IPS-20b (cell line): ENCODE data around the gene NEB.

Source experiments
- H3K27ac ChIP-seq: one replicate; pipeline ENCODE4 v1.5.1; 2013; ENCODE audit warnings: low read length
- H3K27me3 ChIP-seq: 2 replicates; pipeline ENCODE4 v1.6.1; 2013; ENCODE audit warnings: mild to moderate bottlenecking, low read length, inconsistent platforms; ENCODE audit not compliant: insufficient read depth
- H3K36me3 ChIP-seq: 2 replicates; pipeline ENCODE4 v1.6.1; 2013; ENCODE audit warnings: low read depth, mild to moderate bottlenecking, inconsistent platforms, low read length, moderate library complexity; ENCODE audit not compliant: insufficient read depth
- H3K4me1 ChIP-seq: 2 replicates; pipeline ENCODE4 v1.6.1; 2013; ENCODE audit warnings: mild to moderate bottlenecking, control low read depth, inconsistent platforms, low read length, moderate library complexity; ENCODE audit not compliant: insufficient read depth
- H3K4me3 ChIP-seq: 2 replicates; pipeline ENCODE4 v1.5.1; 2013; ENCODE audit warnings: mild to moderate bottlenecking, low read length, inconsistent platforms
- H3K9ac ChIP-seq: 2 replicates; pipeline ENCODE4 v1.6.1; 2013; ENCODE audit warnings: low read depth, mild to moderate bottlenecking, inconsistent platforms, low read length, moderate library complexity
- H3K9me3 ChIP-seq: 2 replicates; pipeline ENCODE4 v1.6.1; 2013; ENCODE audit warnings: mild to moderate bottlenecking, low read depth, low read length, inconsistent platforms; ENCODE audit not compliant: insufficient read depth

NEB gene

DNA sequence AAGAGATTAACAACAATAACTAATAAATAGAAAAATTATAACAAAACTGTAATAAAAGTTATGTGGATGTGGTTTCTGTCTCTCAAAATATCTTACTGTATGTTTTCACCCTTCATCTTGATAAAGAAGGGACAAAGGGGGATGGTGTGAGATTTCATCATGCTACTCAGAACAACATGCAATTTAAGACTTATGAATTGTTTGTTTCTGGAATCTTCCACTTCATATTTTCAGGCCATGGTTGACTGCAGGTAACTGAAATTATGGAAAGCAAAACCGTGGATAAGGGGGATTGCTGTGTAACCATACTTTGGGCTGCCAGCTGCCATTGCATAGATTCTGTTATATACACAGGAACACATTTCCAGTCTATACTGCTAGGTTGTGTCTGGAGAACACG, 45.6 kb downstream of the NEB start:
- H3K9me3 ChIP-seq = no peaks in the 10 kb centered on the region
- no peak overlapping the region for H3K9ac ChIP-seq
- H3K27me3 ChIP-seq = no peaks in the 10 kb centered on the region
- H3K4me3 ChIP-seq = no peak overlapping the region
- H3K4me1 ChIP-seq = no peaks in the 10 kb centered on the region
- H3K36me3 ChIP-seq = no peaks in the 10 kb centered on the region
- H3K27ac ChIP-seq = no peak overlapping the region

DNA sequence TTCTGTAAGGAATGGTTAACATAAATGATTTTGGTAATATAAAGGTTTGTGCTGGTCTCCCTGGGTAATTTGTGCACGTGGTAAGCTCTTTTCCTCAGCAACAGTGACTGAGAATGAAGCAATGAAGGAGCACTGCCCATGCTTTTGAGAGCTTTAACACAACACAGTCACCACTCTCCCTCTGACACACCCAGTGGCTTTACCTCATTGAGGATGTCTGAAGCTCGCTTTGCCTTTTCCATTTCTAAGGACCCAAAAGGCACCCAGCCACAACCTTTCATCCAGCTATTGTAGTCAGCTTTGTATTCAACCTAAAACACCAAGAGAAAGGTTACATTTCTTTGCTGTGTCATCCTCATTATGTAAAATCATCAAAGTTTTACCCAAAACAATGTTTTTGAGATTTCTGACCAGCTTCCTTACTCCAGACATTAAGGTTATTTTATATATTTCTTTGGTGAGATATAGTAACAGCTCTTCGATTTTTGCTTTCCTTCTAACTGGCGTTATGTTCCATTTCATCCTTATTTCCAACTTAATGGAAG, 51.7 kb downstream of the NEB start:
- Histone ChIP-seq H3K27ac (no peak overlapping the region), H3K4me3 (no peak overlapping the region), H3K9ac (no peak overlapping the region), H3K9me3 (no peaks in the 10 kb centered on the region), H3K4me1 (no peaks in the 10 kb centered on the region), H3K27me3 (no peaks in the 10 kb centered on the region), H3K36me3 (no peaks in the 10 kb centered on the region)

- Histone ChIP-seq H3K27ac (no peak overlapping the region), H3K9me3 (no peaks in the 10 kb centered on the region), H3K4me1 (no peaks in the 10 kb centered on the region), H3K4me3 (no peak overlapping the region), H3K9ac (no peak overlapping the region), H3K27me3 (no peaks in the 10 kb centered on the region), H3K36me3 (no peaks in the 10 kb centered on the region)
These were observed 53.2 kb downstream of the NEB start for GRCh38 chr2:151681051-151681450.

DNA sequence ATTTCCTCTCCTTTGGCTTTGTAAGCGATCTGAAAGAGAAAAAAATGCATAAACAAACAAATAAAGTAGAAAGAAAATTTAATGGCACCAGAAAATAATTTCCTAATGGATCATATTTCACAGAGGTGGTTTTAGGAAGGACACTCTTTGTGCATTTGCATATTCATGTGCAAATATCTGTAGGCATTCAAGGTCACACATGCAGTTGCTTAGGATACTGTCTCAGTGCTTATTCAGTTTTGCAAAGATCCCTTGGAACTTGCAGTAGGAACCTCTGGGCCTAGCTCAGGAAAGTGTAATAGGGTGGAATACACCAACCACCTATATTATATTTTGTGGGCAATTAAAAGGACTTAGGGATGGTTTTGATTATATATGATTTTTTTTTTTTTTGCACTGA, 54.3 kb downstream of the NEB start:
- Histone ChIP-seq H3K27ac (no peak overlapping the region), H3K9ac (no peak overlapping the region), H3K27me3 (no peaks in the 10 kb centered on the region), H3K9me3 (no peaks in the 10 kb centered on the region), H3K36me3 (no peaks in the 10 kb centered on the region), H3K4me1 (no peaks in the 10 kb centered on the region), H3K4me3 (no peak overlapping the region)

DNA sequence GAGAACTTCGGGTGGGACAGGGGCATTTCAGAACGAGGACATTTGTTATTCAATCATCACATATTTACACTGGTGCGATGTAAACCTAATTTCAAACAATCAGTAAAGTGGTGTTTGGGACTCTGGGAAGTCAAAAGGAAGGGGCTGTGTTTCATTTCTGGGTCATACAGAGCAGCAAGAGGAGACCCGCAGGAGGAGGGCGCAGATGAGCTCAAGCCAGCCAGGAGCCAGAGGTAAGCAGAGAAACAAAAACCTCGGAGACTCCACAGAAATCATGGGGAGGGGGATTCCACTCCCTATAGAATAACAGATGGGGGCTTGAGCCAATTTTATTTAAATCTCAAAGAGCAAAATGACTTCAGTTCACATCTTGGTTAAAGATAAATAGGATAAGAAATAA, 55.4 kb downstream of the NEB start:
- no peak overlapping the region for H3K4me3 ChIP-seq

DNA sequence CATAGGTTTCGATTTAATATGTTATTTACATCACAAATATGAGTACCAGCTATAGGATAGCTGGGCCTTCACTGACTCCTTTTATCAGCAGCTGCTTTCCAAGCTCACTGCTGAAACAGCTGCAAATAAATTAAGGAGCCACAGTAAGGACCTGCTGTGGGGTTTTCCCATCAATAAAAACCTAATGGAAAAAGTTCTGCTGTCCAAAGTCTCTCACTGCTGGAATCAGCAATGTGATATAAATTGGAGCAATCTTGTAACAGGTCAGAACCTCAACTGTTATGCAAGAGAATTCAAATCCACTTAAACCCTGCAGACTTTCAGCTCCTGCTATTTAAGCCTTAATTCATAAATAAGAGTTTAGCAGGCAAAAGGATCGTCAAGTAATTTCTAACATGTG, 61.3 kb downstream of the NEB start:
- H3K9ac ChIP-seq = no peak overlapping the region
- no peak overlapping the region for H3K4me3 ChIP-seq
- H3K27ac ChIP-seq = no peak overlapping the region
- no peaks in the 10 kb centered on the region for H3K9me3 ChIP-seq
- peaks cover 23% of the 10 kb centered on the region for H3K4me1 ChIP-seq
- H3K36me3 ChIP-seq = no peaks in the 10 kb centered on the region
- no peaks in the 10 kb centered on the region for H3K27me3 ChIP-seq

More for the DNA sequence above, 55.4 kb downstream of the NEB start:
- Histone ChIP-seq H3K36me3 (no peaks in the 10 kb centered on the region), H3K27ac (no peak overlapping the region), H3K9me3 (no peaks in the 10 kb centered on the region), H3K27me3 (no peaks in the 10 kb centered on the region), H3K9ac (no peak overlapping the region), H3K4me1 (no peaks in the 10 kb centered on the region)

GRCh38 chr2:151672277-151672676, 62.0 kb downstream of the NEB start:
- Histone ChIP-seq H3K27ac (no peak overlapping the region), H3K9me3 (no peaks in the 10 kb centered on the region), H3K4me1 (peaks cover 23% of the 10 kb centered on the region), H3K27me3 (no peaks in the 10 kb centered on the region), H3K9ac (no peak overlapping the region), H3K36me3 (no peaks in the 10 kb centered on the region), H3K4me3 (no peak overlapping the region)

DNA sequence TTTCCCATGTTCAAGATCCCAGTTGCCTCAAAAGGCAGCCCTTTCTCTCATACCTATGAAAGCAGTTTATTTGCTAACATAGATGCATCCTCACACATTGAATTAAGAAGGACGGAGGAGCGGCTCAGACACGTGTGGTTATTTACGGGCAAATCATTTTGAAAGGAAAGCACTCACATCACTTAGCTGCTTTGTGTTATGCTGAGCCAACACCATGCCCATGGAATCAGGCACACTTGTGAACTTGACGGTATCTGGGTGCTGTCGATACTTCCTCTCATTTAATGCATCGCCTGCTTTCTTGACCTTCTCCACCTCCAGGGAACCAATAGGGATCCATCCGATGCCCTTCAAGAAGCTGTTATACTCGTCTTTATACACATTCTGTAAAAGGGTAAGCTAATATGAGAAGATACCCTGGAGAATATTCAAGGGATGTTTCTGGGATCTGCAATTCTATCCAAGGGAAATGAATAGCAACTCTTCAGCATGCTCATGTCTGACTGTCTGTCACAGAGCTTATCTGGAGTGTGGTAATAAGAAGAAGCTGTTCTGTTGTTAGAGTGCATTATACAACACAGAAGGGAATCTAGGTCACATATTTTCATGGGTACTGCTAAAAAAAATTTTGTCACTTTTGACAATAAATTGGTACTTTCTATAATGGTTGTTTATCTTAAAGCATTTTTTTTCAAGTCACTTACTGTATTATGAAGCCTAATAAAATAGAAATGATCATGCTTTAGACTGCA, 63.3 kb downstream of the NEB start:
- H3K4me1 ChIP-seq = peaks cover 23% of the 10 kb centered on the region
- H3K36me3 ChIP-seq = no peaks in the 10 kb centered on the region
- H3K9me3 ChIP-seq = no peaks in the 10 kb centered on the region
- H3K9ac ChIP-seq = no peak overlapping the region
- H3K27me3 ChIP-seq = no peaks in the 10 kb centered on the region
- no peak overlapping the region for H3K4me3 ChIP-seq
- no peak overlapping the region for H3K27ac ChIP-seq

GRCh38 chr2:151670346-151670745, 63.9 kb downstream of the NEB start:
- Histone ChIP-seq H3K36me3 (no peaks in the 10 kb centered on the region), H3K9me3 (no peaks in the 10 kb centered on the region), H3K4me3 (no peak overlapping the region), H3K27ac (no peak overlapping the region), H3K27me3 (no peaks in the 10 kb centered on the region), H3K9ac (no peak overlapping the region), H3K4me1 (peaks cover 23% of the 10 kb centered on the region)

DNA sequence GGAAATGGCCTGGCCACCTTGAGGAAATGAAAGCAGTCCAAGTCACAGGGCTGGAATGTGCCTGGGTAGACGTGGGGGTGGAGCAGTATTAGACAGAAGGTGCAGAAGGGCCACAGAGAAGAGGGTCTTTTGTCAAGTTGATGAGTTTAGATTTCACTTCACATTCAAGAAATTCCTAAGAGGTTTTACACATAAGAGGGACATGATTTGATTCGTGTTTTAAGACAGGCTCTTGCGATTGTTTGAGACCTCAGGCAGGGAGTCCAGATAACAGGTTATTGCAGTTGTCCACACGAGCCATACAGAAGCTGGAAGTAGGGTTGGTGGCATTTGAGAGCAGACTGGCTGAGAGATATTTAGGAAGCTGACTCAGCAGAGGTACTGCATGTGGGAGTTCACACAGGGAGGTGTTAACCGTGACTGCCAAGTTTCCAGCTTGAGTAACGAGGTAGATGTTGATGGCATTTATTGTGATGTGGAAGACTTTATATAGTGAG, 64.6 kb downstream of the NEB start:
- H3K27me3 ChIP-seq = no peaks in the 10 kb centered on the region
- peaks cover 23% of the 10 kb centered on the region for H3K4me1 ChIP-seq
- H3K9ac ChIP-seq = no peak overlapping the region
- no peaks in the 10 kb centered on the region for H3K9me3 ChIP-seq
- no peak overlapping the region for H3K4me3 ChIP-seq
- no peak overlapping the region for H3K27ac ChIP-seq
- no peaks in the 10 kb centered on the region for H3K36me3 ChIP-seq

DNA sequence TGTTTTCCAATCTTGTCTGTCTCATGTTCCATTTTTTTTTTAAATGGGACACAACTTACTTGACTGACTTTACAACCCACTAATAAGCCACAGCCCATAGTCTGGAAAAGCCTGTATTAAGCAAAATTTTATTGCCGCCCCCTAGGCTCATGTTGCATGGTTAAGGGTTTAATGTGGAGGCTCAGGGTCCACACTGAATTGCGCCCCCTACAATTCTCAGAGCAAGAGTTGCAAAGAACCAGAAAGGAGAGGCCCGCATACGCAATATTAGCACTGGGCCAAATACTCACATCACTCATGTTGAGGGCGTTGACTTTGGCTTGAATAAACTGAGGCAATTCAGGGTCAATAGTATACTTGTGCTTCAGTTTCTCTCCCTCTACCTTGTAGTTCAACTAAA, 65.5 kb downstream of the NEB start:
- peaks cover 23% of the 10 kb centered on the region for H3K4me1 ChIP-seq
- no peaks in the 10 kb centered on the region for H3K27me3 ChIP-seq
- no peak overlapping the region for H3K4me3 ChIP-seq
- no peaks in the 10 kb centered on the region for H3K9me3 ChIP-seq
- H3K27ac ChIP-seq = no peak overlapping the region
- no peaks in the 10 kb centered on the region for H3K36me3 ChIP-seq
- no peak overlapping the region for H3K9ac ChIP-seq

GRCh38 chr2:151665959-151666358, 68.3 kb downstream of the NEB start:
- no peaks in the 10 kb centered on the region for H3K36me3 ChIP-seq
- H3K4me1 ChIP-seq = peaks cover 21% of the 10 kb centered on the region
- H3K9me3 ChIP-seq = no peaks in the 10 kb centered on the region
- H3K9ac ChIP-seq = no peak overlapping the region
- no peak overlapping the region for H3K4me3 ChIP-seq
- no peak overlapping the region for H3K27ac ChIP-seq
- no peaks in the 10 kb centered on the region for H3K27me3 ChIP-seq
